Glomerular endothelial cell (primary cell): Measurements from ENCODE around the gene RAPGEF3. TPM values are rescaled to one million over a fixed set of nuclear protein-coding genes. Genes with fewer than 3 reads are reported as not detected.

ENCODE experiments used
- DNase-seq: peaks from one replicate; pipeline ENCODE4 v3.0.0-alpha.2; 2011; ENCODE audit warnings: low read depth, low spot score; ENCODE audit errors: extremely low read depth
- total RNA-seq: library from RNA; depleted of rRNA; stranded (reverse); fragments of >200 nt; gene quantifications from 2 replicates; pipeline ENCODE4 v1.2.3, GENCODE V29; 2015

RAPGEF3 gene
- total RNA-seq, 1 donor from 2014 or later = 38.2 TPM

GRCh38 chr12:47744778-47745436, 13.8 kb downstream of the RAPGEF3 start:
- no peak for DNase-seq

- DNase-seq = no peak
These were observed 14.6 kb downstream of the RAPGEF3 start for GRCh38 chr12:47744005-47744651.

GRCh38 chr12:47743311-47743860, 15.3 kb downstream of the RAPGEF3 start:
- DNase-seq = no peak

- DNase-seq = no peak
These were observed 16.3 kb downstream of the RAPGEF3 start for GRCh38 chr12:47742253-47742825.

GRCh38 chr12:47741340-47741703, 17.4 kb downstream of the RAPGEF3 start:
- no peak for DNase-seq

- no peak for DNase-seq
These were observed 17.9 kb downstream of the RAPGEF3 start for GRCh38 chr12:47740606-47741339.

- DNase-seq = no peak
These were observed 18.7 kb downstream of the RAPGEF3 start for GRCh38 chr12:47739979-47740378.

- DNase-seq = no peak
These were observed 19.4 kb downstream of the RAPGEF3 start for GRCh38 chr12:47739297-47739696.

- no peak for DNase-seq
These were observed 20.6 kb downstream of the RAPGEF3 start for GRCh38 chr12:47737936-47738594.

- DNase-seq = no peak
These were observed 21.6 kb downstream of the RAPGEF3 start for GRCh38 chr12:47736877-47737676.

- no peak for DNase-seq
These were observed 22.5 kb downstream of the RAPGEF3 start for GRCh38 chr12:47736216-47736615.

GRCh38 chr12:47735649-47736048, 23.0 kb downstream of the RAPGEF3 start:
- no peak for DNase-seq

- no peak for DNase-seq
These were observed 23.8 kb downstream of the RAPGEF3 start for GRCh38 chr12:47734725-47735480.

- no peak for DNase-seq
These were observed 25.5 kb downstream of the RAPGEF3 start for GRCh38 chr12:47733142-47733541.

GRCh38 chr12:47732504-47732903, 26.2 kb downstream of the RAPGEF3 start:
- no peak for DNase-seq

GRCh38 chr12:47731723-47732122, 27.0 kb downstream of the RAPGEF3 start:
- DNase-seq = no peak

- no peak for DNase-seq
These were observed 28.3 kb downstream of the RAPGEF3 start for GRCh38 chr12:47730341-47730744.

- no peak for DNase-seq
These were observed 29.4 kb downstream of the RAPGEF3 start for GRCh38 chr12:47729233-47729632.

- DNase-seq = no peak
These were observed 32.8 kb downstream of the RAPGEF3 start for GRCh38 chr12:47725893-47726292.
